ENCODE data around the gene PRDM11. TPM values are rescaled to one million over a fixed set of nuclear protein-coding genes. Genes with fewer than 3 reads are reported as not detected.

Gene PRDM11
- total RNA-seq, 1 experiment from 2014 or later, result 8.3 TPM

DNA sequence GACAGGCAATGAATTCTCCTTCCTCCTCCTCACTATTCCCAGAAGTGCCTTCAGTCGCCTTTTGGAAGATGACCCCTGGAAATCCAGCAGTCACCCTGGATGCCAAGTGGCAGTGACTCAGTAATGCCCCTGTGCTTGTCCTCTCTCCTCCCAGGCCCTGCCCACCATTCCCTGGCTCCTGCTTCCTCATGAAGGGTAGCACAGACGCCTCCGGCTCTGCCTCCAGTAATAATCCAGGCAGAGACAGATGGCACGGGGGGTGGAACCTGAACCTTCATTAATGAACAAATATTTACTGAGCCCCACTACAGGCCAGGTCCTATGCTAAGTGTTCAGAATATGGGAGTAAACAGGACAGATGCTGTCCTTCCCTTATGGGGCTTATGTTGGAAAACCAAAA is 116.5 kb downstream of the PRDM11 start:
- CTCF ChIA-PET, result interaction anchor here (1.9 to 4.5 kb wide), 2 partner anchors 10 to 152 kb away, joined by 7 to 28 read pairs; no protein-coding TSS in a partner anchor
- H3K27ac Mint-ChIP-seq, result no peak overlapping the region
- DNase-seq (ENCODE audit: low spot score) (no peak), ATAC-seq (no peak)
- no peaks in the 10 kb centered on the region for H3K36me3 Mint-ChIP-seq
- TF ChIP-seq ZNF219 (CRISPR knock-in tag; IDR thresholded peaks at IDR 0.05; ENCODE audit: borderline replicate concordance) (no peak), ZNF138 (CRISPR knock-in tag; conservative IDR thresholded peaks at IDR 0.05) (no peak), NR1H2 (CRISPR knock-in tag; IDR thresholded peaks at IDR 0.05) (no peak), ETV6 (CRISPR knock-in tag; IDR thresholded peaks at IDR 0.05) (no peak), TP53 (CRISPR knock-in tag; IDR thresholded peaks at IDR 0.05) (no peak)
- TF ChIP-seq, protein P1, sequence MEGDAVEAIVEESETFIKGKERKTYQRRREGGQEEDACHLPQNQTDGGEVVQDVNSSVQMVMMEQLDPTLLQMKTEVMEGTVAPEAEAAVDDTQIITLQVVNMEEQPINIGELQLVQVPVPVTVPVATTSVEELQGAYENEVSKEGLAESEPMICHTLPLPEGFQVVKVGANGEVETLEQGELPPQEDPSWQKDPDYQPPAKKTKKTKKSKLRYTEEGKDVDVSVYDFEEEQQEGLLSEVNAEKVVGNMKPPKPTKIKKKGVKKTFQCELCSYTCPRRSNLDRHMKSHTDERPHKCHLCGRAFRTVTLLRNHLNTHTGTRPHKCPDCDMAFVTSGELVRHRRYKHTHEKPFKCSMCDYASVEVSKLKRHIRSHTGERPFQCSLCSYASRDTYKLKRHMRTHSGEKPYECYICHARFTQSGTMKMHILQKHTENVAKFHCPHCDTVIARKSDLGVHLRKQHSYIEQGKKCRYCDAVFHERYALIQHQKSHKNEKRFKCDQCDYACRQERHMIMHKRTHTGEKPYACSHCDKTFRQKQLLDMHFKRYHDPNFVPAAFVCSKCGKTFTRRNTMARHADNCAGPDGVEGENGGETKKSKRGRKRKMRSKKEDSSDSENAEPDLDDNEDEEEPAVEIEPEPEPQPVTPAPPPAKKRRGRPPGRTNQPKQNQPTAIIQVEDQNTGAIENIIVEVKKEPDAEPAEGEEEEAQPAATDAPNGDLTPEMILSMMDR (IDR thresholded peaks at IDR 0.05), result no peak
- TF ChIP-seq, protein P2, sequence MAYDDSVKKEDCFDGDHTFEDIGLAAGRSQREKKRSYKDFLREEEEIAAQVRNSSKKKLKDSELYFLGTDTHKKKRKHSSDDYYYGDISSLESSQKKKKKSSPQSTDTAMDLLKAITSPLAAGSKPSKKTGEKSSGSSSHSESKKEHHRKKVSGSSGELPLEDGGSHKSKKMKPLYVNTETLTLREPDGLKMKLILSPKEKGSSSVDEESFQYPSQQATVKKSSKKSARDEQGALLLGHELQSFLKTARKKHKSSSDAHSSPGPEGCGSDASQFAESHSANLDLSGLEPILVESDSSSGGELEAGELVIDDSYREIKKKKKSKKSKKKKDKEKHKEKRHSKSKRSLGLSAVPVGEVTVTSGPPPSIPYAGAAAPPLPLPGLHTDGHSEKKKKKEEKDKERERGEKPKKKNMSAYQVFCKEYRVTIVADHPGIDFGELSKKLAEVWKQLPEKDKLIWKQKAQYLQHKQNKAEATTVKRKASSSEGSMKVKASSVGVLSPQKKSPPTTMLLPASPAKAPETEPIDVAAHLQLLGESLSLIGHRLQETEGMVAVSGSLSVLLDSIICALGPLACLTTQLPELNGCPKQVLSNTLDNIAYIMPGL (CRISPR knock-in tag; IDR thresholded peaks at IDR 0.05), result no peak
- H3K27me3 Mint-ChIP-seq (ENCODE audit: low read depth), result peaks cover 12% of the 10 kb centered on the region
- POLR2A ChIA-PET, result no interaction called here
- peaks cover 19% of the 10 kb centered on the region for H3K4me1 Mint-ChIP-seq
- no peak overlapping the region for H3K4me3 Mint-ChIP-seq
- no peaks in the 10 kb centered on the region for H3K9me3 Mint-ChIP-seq

DNA sequence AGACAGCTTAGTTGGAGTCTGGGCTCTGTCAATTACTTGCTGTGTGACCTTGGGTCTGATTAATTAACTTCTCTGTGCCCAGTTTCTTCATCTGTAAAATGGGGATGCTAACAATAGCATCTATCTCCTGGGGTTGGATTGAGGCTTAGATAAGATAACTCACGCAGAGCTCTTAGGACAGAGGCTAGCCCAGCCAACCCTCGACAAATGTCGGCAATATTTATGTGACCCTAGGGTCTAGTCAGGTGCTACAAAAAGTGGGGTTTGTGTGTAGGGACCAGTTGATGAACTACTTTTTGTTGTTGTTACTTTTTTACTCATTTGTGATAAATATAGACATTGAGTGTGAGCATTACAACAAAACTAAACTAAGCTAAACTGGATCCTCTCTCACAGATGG is 117.3 kb downstream of the PRDM11 start:
- Mint-ChIP-seq H3K36me3 (no peaks in the 10 kb centered on the region), H3K27ac (no peak overlapping the region), H3K9me3 (no peaks in the 10 kb centered on the region), H3K27me3 (ENCODE audit: low read depth) (peaks cover 14% of the 10 kb centered on the region), H3K4me3 (no peak overlapping the region), H3K4me1 (peaks cover 19% of the 10 kb centered on the region)
- DNase-seq (ENCODE audit: low spot score) (no peak), ATAC-seq (no peak)
- POLR2A ChIA-PET, result no interaction called here
- CTCF ChIA-PET, result interaction anchor here (1.9 to 4.5 kb wide), 2 partner anchors 11 to 153 kb away, joined by 7 to 28 read pairs; no protein-coding TSS in a partner anchor
- no peak for TF ChIP-seq ESRRA (CRISPR knock-in tag; IDR thresholded peaks at IDR 0.05; ENCODE audit: borderline replicate concordance)
- no peak for TF ChIP-seq CBFB (CRISPR knock-in tag; IDR thresholded peaks at IDR 0.05; ENCODE audit: low read depth)
- TF ChIP-seq ZNF263 (CRISPR knock-in tag; IDR thresholded peaks at IDR 0.05; ENCODE audit: low read depth), result no peak
- no peak for TF ChIP-seq FOXJ3 (CRISPR knock-in tag; IDR thresholded peaks at IDR 0.05; ENCODE audit: borderline replicate concordance)
- TF ChIP-seq GABPB1 (CRISPR knock-in tag; IDR thresholded peaks at IDR 0.05), result no peak
- TF ChIP-seq, protein P3, sequence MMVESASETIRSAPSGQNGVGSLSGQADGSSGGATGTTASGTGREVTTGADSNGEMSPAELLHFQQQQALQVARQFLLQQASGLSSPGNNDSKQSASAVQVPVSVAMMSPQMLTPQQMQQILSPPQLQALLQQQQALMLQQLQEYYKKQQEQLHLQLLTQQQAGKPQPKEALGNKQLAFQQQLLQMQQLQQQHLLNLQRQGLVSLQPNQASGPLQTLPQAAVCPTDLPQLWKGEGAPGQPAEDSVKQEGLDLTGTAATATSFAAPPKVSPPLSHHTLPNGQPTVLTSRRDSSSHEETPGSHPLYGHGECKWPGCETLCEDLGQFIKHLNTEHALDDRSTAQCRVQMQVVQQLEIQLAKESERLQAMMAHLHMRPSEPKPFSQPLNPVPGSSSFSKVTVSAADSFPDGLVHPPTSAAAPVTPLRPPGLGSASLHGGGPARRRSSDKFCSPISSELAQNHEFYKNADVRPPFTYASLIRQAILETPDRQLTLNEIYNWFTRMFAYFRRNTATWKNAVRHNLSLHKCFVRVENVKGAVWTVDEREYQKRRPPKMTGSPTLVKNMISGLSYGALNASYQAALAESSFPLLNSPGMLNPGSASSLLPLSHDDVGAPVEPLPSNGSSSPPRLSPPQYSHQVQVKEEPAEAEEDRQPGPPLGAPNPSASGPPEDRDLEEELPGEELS (CRISPR knock-in tag; IDR thresholded peaks at IDR 0.05), result no peak
- no peak for TF ChIP-seq EMX1 (CRISPR knock-in tag; IDR thresholded peaks at IDR 0.05)
- TF ChIP-seq, protein P4, sequence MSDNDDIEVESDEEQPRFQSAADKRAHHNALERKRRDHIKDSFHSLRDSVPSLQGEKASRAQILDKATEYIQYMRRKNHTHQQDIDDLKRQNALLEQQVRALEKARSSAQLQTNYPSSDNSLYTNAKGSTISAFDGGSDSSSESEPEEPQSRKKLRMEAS (CRISPR knock-in tag; IDR thresholded peaks at IDR 0.05), result no peak
- TF ChIP-seq, protein P5, sequence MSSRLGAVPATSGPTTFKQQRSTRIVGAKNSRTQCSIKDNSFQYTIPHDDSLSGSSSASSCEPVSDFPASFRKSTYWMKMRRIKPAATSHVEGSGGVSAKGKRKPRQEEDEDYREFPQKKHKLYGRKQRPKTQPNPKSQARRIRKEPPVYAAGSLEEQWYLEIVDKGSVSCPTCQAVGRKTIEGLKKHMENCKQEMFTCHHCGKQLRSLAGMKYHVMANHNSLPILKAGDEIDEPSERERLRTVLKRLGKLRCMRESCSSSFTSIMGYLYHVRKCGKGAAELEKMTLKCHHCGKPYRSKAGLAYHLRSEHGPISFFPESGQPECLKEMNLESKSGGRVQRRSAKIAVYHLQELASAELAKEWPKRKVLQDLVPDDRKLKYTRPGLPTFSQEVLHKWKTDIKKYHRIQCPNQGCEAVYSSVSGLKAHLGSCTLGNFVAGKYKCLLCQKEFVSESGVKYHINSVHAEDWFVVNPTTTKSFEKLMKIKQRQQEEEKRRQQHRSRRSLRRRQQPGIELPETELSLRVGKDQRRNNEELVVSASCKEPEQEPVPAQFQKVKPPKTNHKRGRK (CRISPR knock-in tag; IDR thresholded peaks at IDR 0.05; ENCODE audit: borderline replicate concordance), result no peak
- TF ChIP-seq, protein P6, sequence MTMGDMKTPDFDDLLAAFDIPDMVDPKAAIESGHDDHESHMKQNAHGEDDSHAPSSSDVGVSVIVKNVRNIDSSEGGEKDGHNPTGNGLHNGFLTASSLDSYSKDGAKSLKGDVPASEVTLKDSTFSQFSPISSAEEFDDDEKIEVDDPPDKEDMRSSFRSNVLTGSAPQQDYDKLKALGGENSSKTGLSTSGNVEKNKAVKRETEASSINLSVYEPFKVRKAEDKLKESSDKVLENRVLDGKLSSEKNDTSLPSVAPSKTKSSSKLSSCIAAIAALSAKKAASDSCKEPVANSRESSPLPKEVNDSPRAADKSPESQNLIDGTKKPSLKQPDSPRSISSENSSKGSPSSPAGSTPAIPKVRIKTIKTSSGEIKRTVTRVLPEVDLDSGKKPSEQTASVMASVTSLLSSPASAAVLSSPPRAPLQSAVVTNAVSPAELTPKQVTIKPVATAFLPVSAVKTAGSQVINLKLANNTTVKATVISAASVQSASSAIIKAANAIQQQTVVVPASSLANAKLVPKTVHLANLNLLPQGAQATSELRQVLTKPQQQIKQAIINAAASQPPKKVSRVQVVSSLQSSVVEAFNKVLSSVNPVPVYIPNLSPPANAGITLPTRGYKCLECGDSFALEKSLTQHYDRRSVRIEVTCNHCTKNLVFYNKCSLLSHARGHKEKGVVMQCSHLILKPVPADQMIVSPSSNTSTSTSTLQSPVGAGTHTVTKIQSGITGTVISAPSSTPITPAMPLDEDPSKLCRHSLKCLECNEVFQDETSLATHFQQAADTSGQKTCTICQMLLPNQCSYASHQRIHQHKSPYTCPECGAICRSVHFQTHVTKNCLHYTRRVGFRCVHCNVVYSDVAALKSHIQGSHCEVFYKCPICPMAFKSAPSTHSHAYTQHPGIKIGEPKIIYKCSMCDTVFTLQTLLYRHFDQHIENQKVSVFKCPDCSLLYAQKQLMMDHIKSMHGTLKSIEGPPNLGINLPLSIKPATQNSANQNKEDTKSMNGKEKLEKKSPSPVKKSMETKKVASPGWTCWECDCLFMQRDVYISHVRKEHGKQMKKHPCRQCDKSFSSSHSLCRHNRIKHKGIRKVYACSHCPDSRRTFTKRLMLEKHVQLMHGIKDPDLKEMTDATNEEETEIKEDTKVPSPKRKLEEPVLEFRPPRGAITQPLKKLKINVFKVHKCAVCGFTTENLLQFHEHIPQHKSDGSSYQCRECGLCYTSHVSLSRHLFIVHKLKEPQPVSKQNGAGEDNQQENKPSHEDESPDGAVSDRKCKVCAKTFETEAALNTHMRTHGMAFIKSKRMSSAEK (CRISPR knock-in tag; IDR thresholded peaks at IDR 0.05; ENCODE audit: borderline replicate concordance), result no peak
- no peak for TF ChIP-seq TEAD4 (CRISPR knock-in tag; IDR thresholded peaks at IDR 0.05)
- no peak for TF ChIP-seq PRRX2 (CRISPR knock-in tag; IDR thresholded peaks at IDR 0.05)
- TF ChIP-seq, protein P7, sequence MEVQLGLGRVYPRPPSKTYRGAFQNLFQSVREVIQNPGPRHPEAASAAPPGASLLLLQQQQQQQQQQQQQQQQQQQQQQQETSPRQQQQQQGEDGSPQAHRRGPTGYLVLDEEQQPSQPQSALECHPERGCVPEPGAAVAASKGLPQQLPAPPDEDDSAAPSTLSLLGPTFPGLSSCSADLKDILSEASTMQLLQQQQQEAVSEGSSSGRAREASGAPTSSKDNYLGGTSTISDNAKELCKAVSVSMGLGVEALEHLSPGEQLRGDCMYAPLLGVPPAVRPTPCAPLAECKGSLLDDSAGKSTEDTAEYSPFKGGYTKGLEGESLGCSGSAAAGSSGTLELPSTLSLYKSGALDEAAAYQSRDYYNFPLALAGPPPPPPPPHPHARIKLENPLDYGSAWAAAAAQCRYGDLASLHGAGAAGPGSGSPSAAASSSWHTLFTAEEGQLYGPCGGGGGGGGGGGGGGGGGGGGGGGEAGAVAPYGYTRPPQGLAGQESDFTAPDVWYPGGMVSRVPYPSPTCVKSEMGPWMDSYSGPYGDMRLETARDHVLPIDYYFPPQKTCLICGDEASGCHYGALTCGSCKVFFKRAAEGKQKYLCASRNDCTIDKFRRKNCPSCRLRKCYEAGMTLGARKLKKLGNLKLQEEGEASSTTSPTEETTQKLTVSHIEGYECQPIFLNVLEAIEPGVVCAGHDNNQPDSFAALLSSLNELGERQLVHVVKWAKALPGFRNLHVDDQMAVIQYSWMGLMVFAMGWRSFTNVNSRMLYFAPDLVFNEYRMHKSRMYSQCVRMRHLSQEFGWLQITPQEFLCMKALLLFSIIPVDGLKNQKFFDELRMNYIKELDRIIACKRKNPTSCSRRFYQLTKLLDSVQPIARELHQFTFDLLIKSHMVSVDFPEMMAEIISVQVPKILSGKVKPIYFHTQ (CRISPR knock-in tag; IDR thresholded peaks at IDR 0.05), result no peak
- TF ChIP-seq, protein P8, sequence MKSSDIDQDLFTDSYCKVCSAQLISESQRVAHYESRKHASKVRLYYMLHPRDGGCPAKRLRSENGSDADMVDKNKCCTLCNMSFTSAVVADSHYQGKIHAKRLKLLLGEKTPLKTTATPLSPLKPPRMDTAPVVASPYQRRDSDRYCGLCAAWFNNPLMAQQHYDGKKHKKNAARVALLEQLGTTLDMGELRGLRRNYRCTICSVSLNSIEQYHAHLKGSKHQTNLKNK (CRISPR knock-in tag; IDR thresholded peaks at IDR 0.05), result no peak
